ENCODE measurements around the gene PSENEN.

The PSENEN gene

GRCh38 chr19:35733180-35734125 lies 12.0 kb upstream of the PSENEN start:
- Histone ChIP-seq H2AFZ (ENCODE audit: low read depth, low read length, severe bottlenecking) (no peak overlapping the region), H3K9me2 (replicated peaks; ENCODE audit: insufficient read depth, low read length) (no peaks in the 10 kb centered on the region), H3K9ac (ENCODE audit: low read length) (no peak overlapping the region), H3K79me2 (ENCODE audit: insufficient read depth, low read length) (no peaks in the 10 kb centered on the region), H3K27me3 (ENCODE audit: low read length) (no peaks in the 10 kb centered on the region), H3K27ac (ENCODE audit: low read depth, low read length) (no peak overlapping the region), H3K4me3 (ENCODE audit: insufficient read depth, low read length, poor library complexity, severe bottlenecking) (no peak overlapping the region), H4K20me1 (ENCODE audit: low read depth, low read length) (no peaks in the 10 kb centered on the region), H3F3A (ENCODE audit: insufficient read depth) (no peaks in the 10 kb centered on the region), H3K4me2 (ENCODE audit: low read depth, low read length, poor library complexity, severe bottlenecking) (no peak overlapping the region), H3K9me3 (ENCODE audit: insufficient read depth, low read length) (no peaks in the 10 kb centered on the region), H3K36me3 (ENCODE audit: low read length) (no peaks in the 10 kb centered on the region)
- TF ChIP-seq CTCF (IDR thresholded peaks at IDR 0.05; ENCODE audit: insufficient read depth, low read length, poor library complexity, severe bottlenecking) (no peak), EZH2phosphoT487 (conservative IDR thresholded peaks at IDR 0.05; ENCODE audit: low read length) (no peak)

GRCh38 chr19:35734273-35734672 lies 11.2 kb upstream of the PSENEN start:
- Histone ChIP-seq H3K79me2 (ENCODE audit: insufficient read depth, low read length) (no peaks in the 10 kb centered on the region), H3K27me3 (ENCODE audit: low read length) (no peaks in the 10 kb centered on the region), H3K4me2 (ENCODE audit: low read depth, low read length, poor library complexity, severe bottlenecking) (no peak overlapping the region), H3K27ac (ENCODE audit: low read depth, low read length) (no peak overlapping the region), H2AFZ (ENCODE audit: low read depth, low read length, severe bottlenecking) (no peak overlapping the region), H3K9ac (ENCODE audit: low read length) (no peak overlapping the region), H3K9me2 (replicated peaks; ENCODE audit: insufficient read depth, low read length) (no peaks in the 10 kb centered on the region), H4K20me1 (ENCODE audit: low read depth, low read length) (no peaks in the 10 kb centered on the region), H3K9me3 (ENCODE audit: insufficient read depth, low read length) (no peaks in the 10 kb centered on the region), H3K36me3 (ENCODE audit: low read length) (no peaks in the 10 kb centered on the region), H3K4me3 (ENCODE audit: insufficient read depth, low read length, poor library complexity, severe bottlenecking) (no peak overlapping the region), H3F3A (ENCODE audit: insufficient read depth) (peaks cover 5% of the 10 kb centered on the region; the same call in 1 of the 2 replicates)
- TF ChIP-seq EZH2phosphoT487 (conservative IDR thresholded peaks at IDR 0.05; ENCODE audit: low read length) = no peak
- TF ChIP-seq CTCF (IDR thresholded peaks at IDR 0.05; ENCODE audit: insufficient read depth, low read length, poor library complexity, severe bottlenecking) = no peak

GRCh38 chr19:35734889-35735288 lies 10.6 kb upstream of the PSENEN start:
- Histone ChIP-seq H3K36me3 (ENCODE audit: low read length) (no peaks in the 10 kb centered on the region), H3K79me2 (ENCODE audit: insufficient read depth, low read length) (no peaks in the 10 kb centered on the region), H3K9ac (ENCODE audit: low read length) (no peak overlapping the region), H3K9me2 (replicated peaks; ENCODE audit: insufficient read depth, low read length) (no peaks in the 10 kb centered on the region), H4K20me1 (ENCODE audit: low read depth, low read length) (no peaks in the 10 kb centered on the region), H3K27ac (ENCODE audit: low read depth, low read length) (no peak overlapping the region), H3K4me3 (ENCODE audit: insufficient read depth, low read length, poor library complexity, severe bottlenecking) (no peak overlapping the region), H2AFZ (ENCODE audit: low read depth, low read length, severe bottlenecking) (no peak overlapping the region), H3K27me3 (ENCODE audit: low read length) (no peaks in the 10 kb centered on the region), H3F3A (ENCODE audit: insufficient read depth) (peaks cover 5% of the 10 kb centered on the region; the same call in 1 of the 2 replicates), H3K9me3 (ENCODE audit: insufficient read depth, low read length) (no peaks in the 10 kb centered on the region), H3K4me2 (ENCODE audit: low read depth, low read length, poor library complexity, severe bottlenecking) (no peak overlapping the region)
- TF ChIP-seq CTCF (IDR thresholded peaks at IDR 0.05; ENCODE audit: insufficient read depth, low read length, poor library complexity, severe bottlenecking) (no peak), EZH2phosphoT487 (conservative IDR thresholded peaks at IDR 0.05; ENCODE audit: low read length) (no peak)
